Cardiac muscle cell (in vitro differentiated cells and primary cell): ENCODE data around the gene MYOM1. TPM values are rescaled to one million over a fixed set of nuclear protein-coding genes. Genes with fewer than 3 reads are reported as not detected.

Source experiments
- DNase-seq, 2 donors: peaks; one replicate each; pipeline versions ENCODE4 v3.0.0 to v3.0.0-alpha.2; 2010 to 2017; ENCODE audit warnings: low read depth in 1 of 2, low spot score in 1 of 2
- H3K27ac ChIP-seq: fragments of 200-600 bp; sonication (generic); 2 replicates; pipeline ENCODE4 v1.5.1; 2016
- H3K27me3 ChIP-seq: fragments of 200-600 bp; sonication (generic); 2 replicates; pipeline ENCODE4 v1.6.0; 2016; ENCODE audit warnings: control low read depth
- H3K36me3 ChIP-seq: fragments of 200-600 bp; sonication (generic); 2 replicates; pipeline ENCODE4 v1.5.1; 2016; ENCODE audit warnings: control low read depth
- H3K4me1 ChIP-seq: fragments of 200-600 bp; sonication (generic); 2 replicates; pipeline ENCODE4 v1.8.1; 2017; ENCODE audit warnings: low read depth, mild to moderate bottlenecking, mixed run types
- H3K4me3 ChIP-seq: fragments of 200-600 bp; sonication (generic); 2 replicates; pipeline ENCODE4 v1.5.1; 2016; ENCODE audit warnings: mild to moderate bottlenecking
- H3K9me3 ChIP-seq: fragments of 200-600 bp; sonication (generic); 2 replicates; pipeline ENCODE4 v1.5.1; 2017; ENCODE audit warnings: low read depth, mild to moderate bottlenecking, control low read depth
- CTCF ChIP-seq: IDR thresholded peaks from 2 replicates; pipeline ENCODE4 v1.5.1; 2012; ENCODE audit warnings: low read depth, mild to moderate bottlenecking, low read length
- polyA plus RNA-seq: library from polyadenylated mRNA; unstranded; fragments of >200 nt; fragmentation: Nextera tagmentation; extraction: Ambion mirVana; gene quantifications from 2 replicates; pipeline ENCODE4 v1.2.1, GENCODE V29; 2016
- total RNA-seq: library from RNA; depleted of rRNA; stranded (reverse); fragments of >200 nt; gene quantifications from 2 replicates; pipeline ENCODE4 v1.2.3, GENCODE V29; 2016

MYOM1 gene
- total and polyA plus RNA-seq, 2 experiments from 2014 or later = 194 to 219 TPM

GRCh38 chr18:3114451-3114850 lies 105.3 kb downstream of the MYOM1 start:
- H3K27me3 ChIP-seq = no peaks in the 10 kb centered on the region
- H3K4me3 ChIP-seq = no peak overlapping the region
- no peak for TF ChIP-seq CTCF
- no peak overlapping the region for H3K27ac ChIP-seq
- H3K4me1 ChIP-seq = no peaks in the 10 kb centered on the region
- H3K36me3 ChIP-seq = peaks cover 75% of the 10 kb centered on the region
- no peak for DNase-seq
- no peaks in the 10 kb centered on the region for H3K9me3 ChIP-seq

GRCh38 chr18:3114026-3114425 lies 105.7 kb downstream of the MYOM1 start:
- Histone ChIP-seq H3K9me3 (no peaks in the 10 kb centered on the region), H3K4me1 (no peaks in the 10 kb centered on the region), H3K36me3 (peaks cover 77% of the 10 kb centered on the region), H3K4me3 (no peak overlapping the region), H3K27ac (no peak overlapping the region), H3K27me3 (no peaks in the 10 kb centered on the region)
- no peak for DNase-seq
- TF ChIP-seq CTCF = no peak

- no peak for TF ChIP-seq CTCF
- Histone ChIP-seq H3K27me3 (no peaks in the 10 kb centered on the region), H3K4me1 (no peaks in the 10 kb centered on the region), H3K27ac (no peak overlapping the region), H3K36me3 (peaks cover 70% of the 10 kb centered on the region), H3K4me3 (no peak overlapping the region), H3K9me3 (no peaks in the 10 kb centered on the region)
- DNase-seq = no peak
These were observed 108.1 kb downstream of the MYOM1 start for GRCh38 chr18:3111523-3112240.

- no peak for TF ChIP-seq CTCF
These were observed 109.6 kb downstream of the MYOM1 start for GRCh38 chr18:3110034-3110752.

GRCh38 chr18:3107740-3108151 lies 112.0 kb downstream of the MYOM1 start:
- H3K4me1 ChIP-seq = no peaks in the 10 kb centered on the region
- peaks cover 73% of the 10 kb centered on the region for H3K36me3 ChIP-seq
- DNase-seq = no peak
- H3K27me3 ChIP-seq = no peaks in the 10 kb centered on the region
- no peaks in the 10 kb centered on the region for H3K9me3 ChIP-seq
- H3K27ac ChIP-seq = no peak overlapping the region
- no peak for TF ChIP-seq CTCF
- H3K4me3 ChIP-seq = no peak overlapping the region

More at GRCh38 chr18:3110034-3110752, 109.6 kb downstream of the MYOM1 start:
- Histone ChIP-seq H3K27me3 (no peaks in the 10 kb centered on the region), H3K4me3 (no peak overlapping the region), H3K4me1 (no peaks in the 10 kb centered on the region), H3K36me3 (peaks cover 70% of the 10 kb centered on the region), H3K27ac (no peak overlapping the region), H3K9me3 (no peaks in the 10 kb centered on the region)
- DNase-seq = no peak
